ENCODE data around the gene ZNF791.
"Not testable (repeated sequence)": the region's sequence is repeated elsewhere in the genome, so short reads cannot be mapped to it uniquely, and the experiment has no call there.

Gene ZNF791

GRCh38 chr19:12564016-12564664 is 46.6 kb upstream of the ZNF791 start (continued):
- no peak for TF ChIP-seq REST (tag by site-specific recombination; IDR thresholded peaks at IDR 0.05)
- TF ChIP-seq PRDM10 (tag by site-specific recombination; IDR thresholded peaks at IDR 0.05), result peak; percentile 19; the same call in 1 of the 2 replicates
- no peak for TF ChIP-seq ZBTB11 (tag by site-specific recombination; conservative IDR thresholded peaks at IDR 0.05; ENCODE audit: low read depth)
- TF ChIP-seq ZNF48 (tag by site-specific recombination; IDR thresholded peaks at IDR 0.05), result no peak
- peak; percentile 17; the same call in 1 of the 2 replicates for TF ChIP-seq KLF8 (tag by site-specific recombination; IDR thresholded peaks at IDR 0.05)
- no peak for TF ChIP-seq ZNF248 (tag by site-specific recombination; IDR thresholded peaks at IDR 0.05)
- peak; percentile 87 for TF ChIP-seq ZNF654 (tag by site-specific recombination; IDR thresholded peaks at IDR 0.05; ENCODE audit: low read depth)

- H3K4me1 ChIP-seq (ENCODE audit: control insufficient read depth, insufficient read depth, low read length); H3K36me3 ChIP-seq (ENCODE audit: control insufficient read depth in 2 of 2, insufficient read depth in 1 of 2, low read length in 2 of 2); H3K4me3 ChIP-seq (ENCODE audit: low read depth, low read length); H3K27ac ChIP-seq (ENCODE audit: extremely low read depth, low read depth, low read length); H3K9me3 ChIP-seq (ENCODE audit: control insufficient read depth, insufficient read depth, low read depth, low read length); POLR2A ChIA-PET: not testable (repeated sequence)
- TF ChIP-seq ZNF146 (tag by site-specific recombination; IDR thresholded peaks at IDR 0.05), result peak; percentile 89
- CTCF ChIA-PET, result interaction anchor here (0.7 kb wide), 1 partner anchor 73 kb away, joined by 5 read pairs; no protein-coding TSS in a partner anchor
Observed at GRCh38 chr19:12566380-12566779, 44.3 kb upstream of the ZNF791 start.

- CTCF ChIA-PET, result interaction anchor here (0.7 kb wide), 2 partner anchors 104 to 639 kb away, joined by 3 to 4 read pairs; no protein-coding TSS in a partner anchor
- no peaks in the 10 kb centered on the region for H3K4me1 ChIP-seq (ENCODE audit: control insufficient read depth, insufficient read depth, low read length)
- POLR2A ChIA-PET, result interaction anchor here (0.6 to 0.7 kb wide), 2 partner anchors 83 to 114 kb away, joined by 10 to 12 read pairs; partner anchors contain the start of gene DHPS
- no peaks in the 10 kb centered on the region for H3K36me3 ChIP-seq (ENCODE audit: control insufficient read depth in 2 of 2, insufficient read depth in 1 of 2, low read length in 2 of 2)
- no peaks in the 10 kb centered on the region for H3K9me3 ChIP-seq (ENCODE audit: control insufficient read depth, insufficient read depth, low read depth, low read length)
- TF ChIP-seq ZNF214 (tag by site-specific recombination; IDR thresholded peaks at IDR 0.05; ENCODE audit: borderline replicate concordance) (no peak), ZNF280C (tag by site-specific recombination; IDR thresholded peaks at IDR 0.05) (no peak), ZNF274 (IDR thresholded peaks at IDR 0.05; ENCODE audit: low read length) (no peak), ZNF274 (tag by site-specific recombination; IDR thresholded peaks at IDR 0.05; ENCODE audit: borderline replicate concordance) (no peak), ZNF157 (tag by site-specific recombination; IDR thresholded peaks at IDR 0.05) (no peak), ZNF121 (tag by site-specific recombination; IDR thresholded peaks at IDR 0.05) (no peak)
- no peak overlapping the region for H3K27ac ChIP-seq (ENCODE audit: extremely low read depth, low read depth, low read length)
- no peak overlapping the region for H3K4me3 ChIP-seq (ENCODE audit: low read depth, low read length)
Observed at GRCh38 chr19:12567951-12568350, 42.8 kb upstream of the ZNF791 start.

Data from HEK293 (cell line).